ENCODE measurements around the gene MRPL42. TPM values are rescaled to one million over a fixed set of nuclear protein-coding genes. Genes with fewer than 3 reads are reported as not detected.
"Not testable (repeated sequence)": the region's sequence is repeated elsewhere in the genome, so short reads cannot be mapped to it uniquely, and the experiment has no call there.

Gene MRPL42
- total RNA-seq, 1 experiment from 2014 or later, result 127 TPM

GRCh38 chr12:93498813-93499212, 31.5 kb downstream of the MRPL42 start:
- DNase-seq (ENCODE audit: low read depth), result not testable (repeated sequence)

GRCh38 chr12:93500201-93500600, 32.9 kb downstream of the MRPL42 start:
- no peak for DNase-seq (ENCODE audit: low read depth)

DNA sequence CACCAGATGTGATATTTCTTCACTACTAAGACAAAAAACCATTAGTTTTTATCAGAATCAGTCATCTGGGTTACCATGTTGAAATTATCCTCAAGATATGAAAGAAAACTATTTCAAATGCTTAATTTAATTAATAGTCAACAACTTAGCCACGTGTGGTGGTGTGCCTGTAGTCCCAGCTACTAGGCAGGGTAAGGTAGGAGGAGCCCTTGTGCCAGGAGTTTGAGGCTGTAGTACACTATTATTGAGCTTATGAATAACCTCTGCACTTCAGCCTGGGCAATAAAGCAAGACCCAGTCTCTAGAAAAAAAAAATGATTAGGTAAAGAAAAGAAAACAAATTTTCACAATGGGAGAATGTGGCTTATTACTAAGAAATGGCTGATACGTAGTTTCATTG, 33.4 kb downstream of the MRPL42 start:
- DNase-seq (ENCODE audit: low read depth), result no peak

DNA sequence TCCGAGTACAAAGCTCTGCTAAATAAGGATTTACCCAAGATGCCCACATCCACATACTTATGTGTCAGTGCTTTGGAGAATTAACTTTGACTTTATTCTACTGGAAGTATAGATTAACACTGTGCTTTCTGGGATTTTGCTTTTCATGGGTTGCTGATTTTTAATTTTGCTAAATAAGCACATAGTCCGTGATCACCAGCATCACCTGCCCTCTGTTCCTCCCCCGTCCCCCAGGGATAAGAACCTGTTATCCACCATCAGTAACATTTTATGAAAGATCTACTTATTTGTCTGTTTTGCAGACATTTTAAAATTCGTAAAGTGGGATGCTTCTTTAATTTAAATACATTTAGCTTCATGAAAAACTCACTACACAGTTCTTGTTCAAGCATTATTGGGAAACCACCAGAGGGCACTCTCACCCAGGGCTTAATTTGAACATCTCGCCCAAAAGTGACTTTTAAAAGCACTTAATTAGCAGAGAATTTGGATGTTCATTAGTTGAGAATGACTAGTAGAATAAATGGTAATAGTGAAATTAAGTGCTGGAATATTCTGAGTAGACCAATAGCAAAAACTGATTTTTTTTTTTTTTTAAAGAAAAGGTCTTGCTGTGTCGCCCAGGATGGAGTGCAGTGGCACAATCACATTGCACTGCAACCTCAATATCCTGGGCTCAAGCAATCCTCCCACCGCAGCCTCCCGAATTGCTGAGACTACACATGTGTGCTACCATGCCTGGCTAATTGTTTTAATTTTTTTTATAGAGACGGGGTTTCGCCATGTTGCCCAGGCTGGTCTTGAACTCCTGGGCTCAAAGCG, 35.7 kb downstream of the MRPL42 start:
- DNase-seq (ENCODE audit: low read depth), result no peak

DNA sequence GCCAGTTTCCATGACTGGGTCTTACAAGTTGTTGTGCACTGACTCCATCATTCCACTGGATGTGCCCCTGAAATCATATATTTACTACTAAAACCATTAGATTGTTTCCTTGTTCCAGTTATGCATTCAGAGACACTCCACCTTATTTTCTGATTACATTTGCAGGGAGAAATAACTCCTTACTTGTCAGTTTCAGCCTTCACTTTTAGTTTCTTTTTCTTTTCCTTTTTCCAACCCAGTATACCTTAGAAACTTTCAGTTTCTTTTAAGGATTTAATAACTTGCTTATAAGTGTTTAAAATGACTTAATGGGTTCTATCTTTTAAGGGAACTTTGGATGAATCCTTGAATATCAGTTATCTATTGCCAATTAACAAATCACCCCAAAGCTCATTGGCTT, 39.9 kb downstream of the MRPL42 start:
- no peak for DNase-seq (ENCODE audit: low read depth)

DNA sequence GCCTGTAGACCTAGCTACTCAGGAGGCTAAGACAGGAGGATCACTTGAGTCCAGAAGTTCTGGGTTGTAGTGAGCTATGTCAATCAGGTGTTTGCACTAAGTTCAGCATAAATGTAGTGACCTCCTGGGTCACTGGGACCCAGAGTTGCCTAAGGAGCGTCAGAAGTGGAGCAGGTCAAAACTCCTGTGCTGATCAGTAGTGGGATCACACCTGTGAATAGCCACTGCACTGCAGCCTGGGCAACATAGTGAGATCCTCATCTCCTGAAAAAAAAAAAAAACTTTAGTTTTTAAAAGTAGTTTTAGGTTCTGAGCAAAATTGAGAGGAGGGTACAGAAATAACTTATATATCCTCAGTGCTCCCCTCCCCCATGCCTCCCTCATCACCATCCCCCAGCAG, 42.2 kb downstream of the MRPL42 start:
- no peak for DNase-seq (ENCODE audit: low read depth)

GRCh38 chr12:93514853-93515252, 47.5 kb downstream of the MRPL42 start:
- DNase-seq (ENCODE audit: low read depth), result peak; percentile 62

DNA sequence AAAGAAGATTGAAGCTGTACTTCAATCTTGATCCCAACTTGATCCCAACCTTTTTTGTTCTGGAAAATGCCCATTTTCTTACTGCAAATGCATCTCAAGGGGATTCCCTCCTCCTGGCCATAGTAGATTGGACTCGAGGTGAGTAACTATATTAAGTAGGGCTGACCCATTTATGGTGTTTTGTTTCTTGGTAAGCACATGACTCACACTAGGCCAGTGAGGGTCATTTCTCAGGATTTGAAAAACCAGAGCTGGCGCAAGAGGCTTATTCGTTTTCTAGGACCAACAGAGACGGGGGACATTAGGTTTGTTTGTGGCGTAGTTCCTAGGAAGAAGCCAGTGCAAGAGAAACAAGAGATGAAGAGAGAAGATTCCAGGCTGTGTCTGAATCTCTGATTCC, 51.4 kb downstream of the MRPL42 start:
- DNase-seq (ENCODE audit: low read depth), result peak; percentile 42

DNA sequence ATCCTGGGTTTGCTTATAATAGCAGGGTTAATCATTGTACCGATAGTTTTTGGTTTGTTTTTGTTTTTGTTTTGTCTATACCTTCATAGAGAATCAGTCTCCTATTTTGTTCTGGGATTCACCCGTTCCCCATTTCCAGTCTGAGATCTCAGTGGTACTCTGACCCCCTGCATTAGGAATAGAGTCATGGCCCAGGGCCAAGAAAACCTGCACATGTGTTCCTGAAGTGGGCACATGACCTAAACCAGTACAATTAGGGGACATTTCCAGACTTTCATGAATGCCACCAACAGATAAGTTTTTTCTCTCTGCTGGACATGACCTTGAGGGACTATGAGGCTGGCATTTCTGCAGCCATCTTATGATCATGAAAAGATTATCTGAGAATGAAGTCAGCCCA, 52.5 kb downstream of the MRPL42 start:
- DNase-seq (ENCODE audit: low read depth), result no peak

DNA sequence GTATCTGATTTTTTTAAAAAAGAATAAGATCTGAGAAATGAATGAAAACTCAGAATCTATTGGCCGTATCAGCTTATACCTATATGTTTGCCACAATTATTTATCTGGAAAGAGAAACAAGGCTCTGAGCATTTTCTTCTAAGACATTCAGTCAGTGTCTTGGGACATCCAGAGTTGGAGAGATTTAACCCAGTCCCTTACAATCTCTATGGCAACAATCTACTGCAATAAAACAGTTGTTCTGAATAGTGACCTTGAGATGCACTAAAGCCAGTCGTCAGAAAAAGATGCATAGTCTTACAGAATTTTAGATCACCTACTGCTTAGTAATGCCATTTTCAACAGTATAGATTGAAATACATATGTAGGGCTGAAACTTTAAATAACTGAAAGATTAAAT, 53.1 kb downstream of the MRPL42 start:
- DNase-seq (ENCODE audit: low read depth), result no peak

- no peak for DNase-seq (ENCODE audit: low read depth)
Observed at GRCh38 chr12:93521225-93522080, 54.1 kb downstream of the MRPL42 start.

- no peak for DNase-seq (ENCODE audit: low read depth)
Observed at GRCh38 chr12:93524386-93525133, 57.2 kb downstream of the MRPL42 start.

GRCh38 chr12:93526786-93527428, 59.6 kb downstream of the MRPL42 start:
- DNase-seq (ENCODE audit: low read depth), result peak; percentile 91

DNA sequence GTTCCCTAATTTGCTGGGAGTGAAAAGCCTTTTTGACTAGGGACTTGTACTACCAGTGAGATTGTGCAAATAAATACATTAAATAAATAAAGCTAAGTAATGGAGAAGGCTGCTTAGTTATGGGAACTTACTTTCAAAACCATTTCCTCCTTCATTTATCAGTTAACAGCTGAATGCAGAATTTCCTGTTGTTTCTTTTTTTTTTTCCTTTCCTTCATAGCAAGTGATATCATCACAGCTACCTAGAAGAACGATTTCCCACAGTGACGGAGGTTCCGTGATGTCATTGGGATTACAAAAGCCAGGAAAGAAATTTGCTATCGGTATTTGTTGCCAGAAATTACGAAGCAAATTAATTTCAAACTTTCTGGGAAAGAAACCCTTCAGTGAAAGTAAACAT, 63.0 kb downstream of the MRPL42 start:
- DNase-seq (ENCODE audit: low read depth), result no peak

- no peak for DNase-seq (ENCODE audit: low read depth)
Observed at GRCh38 chr12:93533310-93533709, 66.0 kb downstream of the MRPL42 start.

- DNase-seq (ENCODE audit: low read depth), result no peak
Observed at GRCh38 chr12:93536111-93536765, 68.9 kb downstream of the MRPL42 start.

- DNase-seq (ENCODE audit: low read depth), result no peak
Observed at GRCh38 chr12:93536766-93537488, 69.6 kb downstream of the MRPL42 start.

GRCh38 chr12:93537769-93538168, 70.5 kb downstream of the MRPL42 start:
- no peak for DNase-seq (ENCODE audit: low read depth)

- no peak for DNase-seq (ENCODE audit: low read depth)
Observed at GRCh38 chr12:93539821-93540220, 72.5 kb downstream of the MRPL42 start.

- DNase-seq (ENCODE audit: low read depth), result no peak
Observed at GRCh38 chr12:93540466-93540865, 73.2 kb downstream of the MRPL42 start.

All from HT1080 (cell line).